ENCODE measurements around the gene ZSWIM4.

- TF ChIP-seq CTCF (conservative IDR thresholded peaks at IDR 0.05; ENCODE audit: low read length), result no peak
- no peak for TF ChIP-seq EZH2phosphoT487 (IDR thresholded peaks at IDR 0.05; ENCODE audit: borderline replicate concordance, low read depth, low read length)
Measured at GRCh38 chr19:13849991-13850909, 55.0 kb downstream of the ZSWIM4 start.
